ENCODE results near the gene ZNF396. TPM values are rescaled to one million over a fixed set of nuclear protein-coding genes. Genes with fewer than 3 reads are reported as not detected.

The ZNF396 gene
- total RNA-seq, 1 experiment from 2014 or later, result 1.2 TPM

- Mint-ChIP-seq H3K9me3 (ENCODE audit: unreplicated experiment) (no peaks in the 10 kb centered on the region), H3K27ac (ENCODE audit: low read depth, unreplicated experiment) (peak overlapping the region; percentile 53), H3K36me3 (ENCODE audit: insufficient read depth, unreplicated experiment) (no peaks in the 10 kb centered on the region), H3K4me3 (ENCODE audit: unreplicated experiment) (peak overlapping the region; percentile 72), H3K4me1 (ENCODE audit: insufficient read depth, unreplicated experiment) (peaks cover 15% of the 10 kb centered on the region), H3K27me3 (ENCODE audit: insufficient read depth, unreplicated experiment) (no peaks in the 10 kb centered on the region)
- intact Hi-C loops (cut with micrococcal nuclease), result no loop called here
- DNase-seq (ENCODE audit: unreplicated experiment), result peak; percentile 41
- POLR2A ChIA-PET, result no interaction called here
- CTCF ChIA-PET, result no interaction called here
- TF ChIP-seq CTCF (IDR thresholded peaks at IDR 0.05; ENCODE audit: unreplicated experiment), result no peak
- no TSS peak for BruUV-seq (replicated peaks)
Measured at GRCh38 chr18:35377875-35378573, 887 bp upstream of the ZNF396 start.

GRCh38 chr18:35376393-35376741, 770 bp downstream of the ZNF396 start:
- peaks cover 15% of the 10 kb centered on the region for H3K4me1 Mint-ChIP-seq (ENCODE audit: insufficient read depth, unreplicated experiment)
- ChIA-PET POLR2A (no interaction called here), CTCF (interaction anchor here (1.0 kb wide), 1 partner anchor 31 kb away, joined by 3 read pairs; no protein-coding TSS in a partner anchor)
- intact Hi-C loops (cut with micrococcal nuclease), result no loop called here
- H3K9me3 Mint-ChIP-seq (ENCODE audit: unreplicated experiment), result no peaks in the 10 kb centered on the region
- no peak overlapping the region for H3K27ac Mint-ChIP-seq (ENCODE audit: low read depth, unreplicated experiment)
- TF ChIP-seq CTCF (IDR thresholded peaks at IDR 0.05; ENCODE audit: unreplicated experiment), result no peak
- no TSS peak for BruUV-seq (replicated peaks)
- no peaks in the 10 kb centered on the region for H3K36me3 Mint-ChIP-seq (ENCODE audit: insufficient read depth, unreplicated experiment)
- peak overlapping the region; percentile 72 for H3K4me3 Mint-ChIP-seq (ENCODE audit: unreplicated experiment)
- DNase-seq (ENCODE audit: unreplicated experiment), result no peak
- no peaks in the 10 kb centered on the region for H3K27me3 Mint-ChIP-seq (ENCODE audit: insufficient read depth, unreplicated experiment)

GRCh38 chr18:35374708-35375107, 2.4 kb downstream of the ZNF396 start:
- H3K36me3 Mint-ChIP-seq (ENCODE audit: insufficient read depth, unreplicated experiment), result no peaks in the 10 kb centered on the region
- H3K9me3 Mint-ChIP-seq (ENCODE audit: unreplicated experiment), result no peaks in the 10 kb centered on the region
- TF ChIP-seq CTCF (IDR thresholded peaks at IDR 0.05; ENCODE audit: unreplicated experiment), result no peak
- no peak overlapping the region for H3K27ac Mint-ChIP-seq (ENCODE audit: low read depth, unreplicated experiment)
- CTCF ChIA-PET, result interaction anchor here (0.6 to 2.9 kb wide), 6 partner anchors 10 to 575 kb away, joined by 3 to 25 read pairs (median 3); no protein-coding TSS in a partner anchor
- intact Hi-C loops (cut with micrococcal nuclease), result no loop called here
- no TSS peak for BruUV-seq (replicated peaks)
- POLR2A ChIA-PET, result interaction anchor here (0.6 to 1.6 kb wide), 4 partner anchors 12 to 487 kb away, joined by 3 to 4 read pairs (median 3); no protein-coding TSS in a partner anchor
- H3K4me3 Mint-ChIP-seq (ENCODE audit: unreplicated experiment), result no peak overlapping the region
- no peaks in the 10 kb centered on the region for H3K27me3 Mint-ChIP-seq (ENCODE audit: insufficient read depth, unreplicated experiment)
- peaks cover 15% of the 10 kb centered on the region for H3K4me1 Mint-ChIP-seq (ENCODE audit: insufficient read depth, unreplicated experiment)
- DNase-seq (ENCODE audit: unreplicated experiment), result no peak

- no peaks in the 10 kb centered on the region for H3K4me1 Mint-ChIP-seq (ENCODE audit: insufficient read depth, unreplicated experiment)
- no peaks in the 10 kb centered on the region for H3K36me3 Mint-ChIP-seq (ENCODE audit: insufficient read depth, unreplicated experiment)
- peak; percentile 11 for DNase-seq (ENCODE audit: unreplicated experiment)
- TF ChIP-seq CTCF (IDR thresholded peaks at IDR 0.05; ENCODE audit: unreplicated experiment), result no peak
- ChIA-PET POLR2A (no interaction called here), CTCF (interaction anchor here (1.1 to 1.3 kb wide), 2 partner anchors 10 to 141 kb away, joined by 3 read pairs; no protein-coding TSS in a partner anchor)
- no TSS peak for BruUV-seq (replicated peaks)
- intact Hi-C loops (cut with micrococcal nuclease), result no loop called here
- no peak overlapping the region for H3K27ac Mint-ChIP-seq (ENCODE audit: low read depth, unreplicated experiment)
- H3K4me3 Mint-ChIP-seq (ENCODE audit: unreplicated experiment), result no peak overlapping the region
- no peaks in the 10 kb centered on the region for H3K27me3 Mint-ChIP-seq (ENCODE audit: insufficient read depth, unreplicated experiment)
- H3K9me3 Mint-ChIP-seq (ENCODE audit: unreplicated experiment), result no peaks in the 10 kb centered on the region
Measured at GRCh38 chr18:35371412-35372195, 5.5 kb downstream of the ZNF396 start.

Data from MCF 10A (cell line).